DOHH2 (cell line): ENCODE data around the gene ARMC9.

Experiments used
- EZH2phosphoT487 ChIP-seq: fragments of 200-600 bp; sonication (generic); IDR thresholded peaks from 2 replicates; pipeline ENCODE4 v1.6.1; 2017; ENCODE audit warnings: borderline replicate concordance, mild to moderate bottlenecking, antibody characterized with exemption, low read length, moderate library complexity, mixed read lengths
- TF ChIP-seq, protein P1 (sequence below): fragments of 200-600 bp; sonication (generic); IDR thresholded peaks from one replicate; pipeline ENCODE4 v1.5.1; 2014; ENCODE audit warnings: antibody characterized with exemption, mild to moderate bottlenecking, low read depth, low read length; ENCODE audit not compliant: poor library complexity, severe bottlenecking

DNA sequence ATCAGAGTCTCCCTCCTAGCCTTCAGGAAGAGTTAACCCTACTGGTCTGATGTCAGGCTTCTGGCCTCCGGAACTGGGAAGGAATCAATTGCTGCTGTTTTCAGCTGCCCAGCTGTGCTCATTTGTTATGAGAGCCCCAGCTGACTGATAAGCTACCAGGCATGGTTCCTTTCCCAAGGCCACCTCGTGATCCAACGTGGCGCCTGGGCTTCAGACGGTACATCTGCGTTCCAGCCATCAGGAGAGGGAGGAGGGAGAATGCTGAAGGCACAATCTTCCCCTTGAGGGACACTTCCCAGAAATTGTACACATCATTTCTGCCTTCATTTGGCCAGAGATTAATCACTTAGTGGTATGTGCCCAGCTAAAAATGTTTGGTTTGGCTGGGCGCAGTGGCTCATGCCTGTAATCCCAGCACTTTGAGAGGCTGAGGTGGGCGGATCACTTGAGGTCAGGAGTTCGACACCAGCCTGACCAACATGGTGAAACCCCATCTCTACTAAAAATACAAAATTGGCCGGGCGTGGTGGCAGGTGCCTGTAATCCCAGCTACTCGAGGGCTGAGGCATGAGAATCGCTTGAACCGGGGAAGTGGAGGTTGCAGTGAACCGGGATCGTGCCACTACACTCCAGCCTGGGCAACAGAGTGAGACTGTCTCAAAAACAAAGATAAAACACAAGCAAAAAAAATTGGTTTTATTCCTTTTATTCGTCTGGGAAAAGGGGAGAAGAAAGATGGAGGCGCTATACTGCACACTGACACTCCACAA lies 10.5 kb upstream of the ARMC9 start:
- no peak for TF ChIP-seq EZH2phosphoT487
- TF ChIP-seq, protein P1, sequence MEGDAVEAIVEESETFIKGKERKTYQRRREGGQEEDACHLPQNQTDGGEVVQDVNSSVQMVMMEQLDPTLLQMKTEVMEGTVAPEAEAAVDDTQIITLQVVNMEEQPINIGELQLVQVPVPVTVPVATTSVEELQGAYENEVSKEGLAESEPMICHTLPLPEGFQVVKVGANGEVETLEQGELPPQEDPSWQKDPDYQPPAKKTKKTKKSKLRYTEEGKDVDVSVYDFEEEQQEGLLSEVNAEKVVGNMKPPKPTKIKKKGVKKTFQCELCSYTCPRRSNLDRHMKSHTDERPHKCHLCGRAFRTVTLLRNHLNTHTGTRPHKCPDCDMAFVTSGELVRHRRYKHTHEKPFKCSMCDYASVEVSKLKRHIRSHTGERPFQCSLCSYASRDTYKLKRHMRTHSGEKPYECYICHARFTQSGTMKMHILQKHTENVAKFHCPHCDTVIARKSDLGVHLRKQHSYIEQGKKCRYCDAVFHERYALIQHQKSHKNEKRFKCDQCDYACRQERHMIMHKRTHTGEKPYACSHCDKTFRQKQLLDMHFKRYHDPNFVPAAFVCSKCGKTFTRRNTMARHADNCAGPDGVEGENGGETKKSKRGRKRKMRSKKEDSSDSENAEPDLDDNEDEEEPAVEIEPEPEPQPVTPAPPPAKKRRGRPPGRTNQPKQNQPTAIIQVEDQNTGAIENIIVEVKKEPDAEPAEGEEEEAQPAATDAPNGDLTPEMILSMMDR: no peak
